Measurements from ENCODE around the gene MRPL55.

- TF ChIP-seq CTCF (conservative IDR thresholded peaks at IDR 0.05; ENCODE audit: low read length) (no peak), EZH2phosphoT487 (IDR thresholded peaks at IDR 0.05; ENCODE audit: borderline replicate concordance) (no peak)
These were observed 42.7 kb downstream of the MRPL55 start for GRCh38 chr1:228066416-228066815.
